GM12878 (cell line): ENCODE data around the gene TXNDC9. TPM values are rescaled to one million over a fixed set of nuclear protein-coding genes. Genes with fewer than 3 reads are reported as not detected.

Experiments
- ASH2L ChIP-seq: fragments of 300-600, 200-600 bp; sonication (generic); IDR thresholded peaks from 2 replicates; pipeline ENCODE4 v1.6.1; 2017; ENCODE audit warnings: low read depth, mild to moderate bottlenecking, borderline replicate concordance
- CREB1 ChIP-seq: IDR thresholded peaks from 2 replicates; pipeline ENCODE4 v1.6.1; 2012; ENCODE audit warnings: low read depth, mild to moderate bottlenecking, inconsistent platforms
- HSF1 ChIP-seq: fragments of 150-350 bp; IDR thresholded peaks from 2 replicates; pipeline ENCODE4 v1.6.1; 2014; ENCODE audit warnings: mild to moderate bottlenecking, low read depth, low read length
- MLLT1 ChIP-seq: fragments of 450-650 bp; IDR thresholded peaks from 2 replicates; pipeline ENCODE4 v1.6.1; 2016; ENCODE audit warnings: mild to moderate bottlenecking
- MTA2 ChIP-seq: fragments of 450-650 bp; IDR thresholded peaks from 2 replicates; pipeline ENCODE4 v1.6.1; 2016; ENCODE audit warnings: low read depth, mild to moderate bottlenecking, moderate library complexity
- NFIC ChIP-seq: IDR thresholded peaks from 2 replicates; pipeline ENCODE4 v1.6.1; 2012; ENCODE audit warnings: low read depth, mild to moderate bottlenecking, inconsistent platforms, low read length, moderate library complexity
- PKNOX1 ChIP-seq: fragments of 450-650 bp; IDR thresholded peaks from 2 replicates; pipeline ENCODE4 v1.6.1; 2016; ENCODE audit warnings: mild to moderate bottlenecking
- RELA ChIP-seq: fragments of 450-650 bp; IDR thresholded peaks from 2 replicates; pipeline ENCODE4 v1.8.0; 2014; ENCODE audit warnings: borderline replicate concordance; ENCODE audit not compliant: partially characterized antibody
- REST ChIP-seq: IDR thresholded peaks from 2 replicates; pipeline ENCODE4 v1.6.1; 2012; ENCODE audit warnings: mild to moderate bottlenecking, low read depth, low read length
- SMAD5 ChIP-seq: IDR thresholded peaks from 2 replicates; pipeline ENCODE4 v1.6.1; 2016; ENCODE audit warnings: antibody characterized with exemption, low read depth
- SREBF1 ChIP-seq: IDR thresholded peaks from 2 replicates; pipeline ENCODE4 v1.6.1; 2012; ENCODE audit warnings: mild to moderate bottlenecking, low read length
- TARDBP ChIP-seq: IDR thresholded peaks from 2 replicates; pipeline ENCODE4 v1.6.1; 2016; ENCODE audit warnings: borderline replicate concordance
- TCF3 ChIP-seq: IDR thresholded peaks from 2 replicates; pipeline ENCODE4 v1.6.1; 2012; ENCODE audit warnings: low read depth, mild to moderate bottlenecking, low read length, borderline replicate concordance; ENCODE audit not compliant: insufficient read depth
- YBX1 ChIP-seq: fragments of 450-650 bp; IDR thresholded peaks from 2 replicates; pipeline ENCODE4 v1.6.1; 2016; ENCODE audit warnings: antibody characterized with exemption
- ZNF207 ChIP-seq: fragments of 450-650 bp; IDR thresholded peaks from 2 replicates; pipeline ENCODE4 v1.6.1; 2014; ENCODE audit warnings: antibody characterized with exemption, mild to moderate bottlenecking, borderline replicate concordance
- ZNF217 ChIP-seq: fragments of 450-650 bp; IDR thresholded peaks from 2 replicates; pipeline ENCODE4 v1.6.1; 2017; ENCODE audit warnings: antibody characterized with exemption, mild to moderate bottlenecking
- ZNF592 ChIP-seq: fragments of 450-650 bp; IDR thresholded peaks from 2 replicates; pipeline ENCODE4 v1.6.1; 2017; ENCODE audit warnings: mild to moderate bottlenecking, moderate library complexity
- polyA plus RNA-seq, 11 experiments: library from polyadenylated mRNA; depleted of rRNA in 4 of 11; unstranded in 6 of 11; stranded (reverse) in 5 of 11; fragments of >200 nt; fragmentation: Nextera tagmentation in 4 of 11; fragmentation: Illumina TruSeq in 1 of 11; extraction: Ambion mirVana in 4 of 11; extraction: Trizol in 1 of 11; gene quantifications; 1 replicate in 1 of 11; 2 replicates in 10 of 11; pipeline versions ENCODE4 v1.2.1 to v1.2.3, GENCODE V29; 2011 to 2016; ENCODE audit warnings: inconsistent platforms in 2 of 11, missing spikeins in 2 of 11, low read depth in 1 of 11
- total RNA-seq, 4 experiments: library from RNA; depleted of rRNA in 3 of 4; stranded (reverse); fragments of >200 nt in 3 of 4; fragmentation: Illumina TruSeq in 1 of 4; extraction: Trizol in 1 of 4; gene quantifications; 2 replicates each; pipeline versions ENCODE4 v1.2.1 to v1.2.3, GENCODE V29; 2013 to 2021

Gene TXNDC9
- total and polyA plus RNA-seq, 10 of the 15 experiments (the other 5 are each of a cell fraction or from before 2014, with no cell fraction given): 27.0 to 170 (median 50.9) TPM

GRCh38 chr2:99335911-99336803 is at the start of gene TXNDC9 (continued):
- 0 out of 2 replicates have a peak, but pooled peaks have one; percentile 56 for TF ChIP-seq HSF1
- TF ChIP-seq SREBF1: peak; percentile 92
- TF ChIP-seq ZNF217: no peak
- peak; percentile 72; the same call in 1 of the 2 replicates for TF ChIP-seq NFIC
- TF ChIP-seq MTA2: 0 out of 2 replicates have a peak, but pooled peaks have one; percentile 24
- 0 out of 2 replicates have a peak, but pooled peaks have one; percentile 10 for TF ChIP-seq REST
- TF ChIP-seq CREB1: peak; percentile 71
- peak; percentile 96 for TF ChIP-seq TARDBP
- peak; percentile 97; the same call in 1 of the 2 replicates for TF ChIP-seq ASH2L
- TF ChIP-seq SMAD5: peak; percentile 89
- no peak for TF ChIP-seq ZNF592
- TF ChIP-seq TCF3: peak; percentile 98
- TF ChIP-seq RELA: peak; percentile 83
- TF ChIP-seq MLLT1: no peak
- peak; percentile 93; the same call in 1 of the 2 replicates for TF ChIP-seq ZNF207
- TF ChIP-seq YBX1: no peak
- no peak; the same call in 1 of the 2 replicates for TF ChIP-seq PKNOX1
